UCSD-AML1 (cell line): ENCODE data around the gene HECA.
"Not testable (repeated sequence)": the region's sequence is repeated elsewhere in the genome, so short reads cannot be mapped to it uniquely, and the experiment has no call there.

ENCODE experiments used
- DNase-seq: peaks from one replicate; lab custom pipeline; 2025; ENCODE audit not compliant: unreplicated experiment; lab: John Stamatoyannopoulos, UW

Gene HECA

DNA sequence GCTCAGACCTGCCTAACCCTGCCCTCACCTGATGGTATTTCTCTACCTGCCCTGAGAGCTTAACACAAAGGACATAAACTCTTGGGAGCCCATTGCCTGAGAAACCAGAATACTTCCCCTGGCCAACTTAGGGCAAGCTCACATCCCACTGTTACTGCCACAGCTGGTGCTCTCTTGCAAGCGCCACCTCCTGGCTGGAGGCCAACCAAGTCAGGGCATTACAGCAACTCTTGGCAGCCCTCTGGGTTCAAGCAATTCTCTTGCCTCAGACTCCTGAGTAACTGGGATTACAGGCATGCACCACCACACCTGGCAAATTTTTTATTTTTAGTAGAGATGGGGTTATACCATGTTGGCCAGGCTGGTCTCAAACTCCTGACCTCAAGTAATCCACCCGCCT lies 70.1 kb downstream of the HECA start:
- DNase-seq, result no peak

DNA sequence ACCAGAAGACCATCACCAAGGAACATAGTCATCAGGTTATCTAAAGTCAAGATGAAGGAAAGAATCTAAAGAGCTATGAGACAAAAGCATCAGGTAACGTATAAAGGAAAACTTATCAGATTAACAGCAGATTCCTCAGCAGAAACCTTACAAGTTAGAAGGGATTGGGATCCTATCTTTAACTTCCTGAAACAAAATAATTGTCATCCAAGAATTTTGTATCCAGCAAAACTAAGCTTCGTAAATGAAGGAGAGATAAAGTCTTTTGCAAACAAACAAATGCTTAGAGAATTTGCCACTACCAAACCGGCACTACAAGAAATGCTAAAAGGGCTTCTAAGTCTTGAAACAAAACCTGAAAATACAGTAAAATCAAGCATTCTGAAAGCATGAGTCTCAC lies 71.0 kb downstream of the HECA start:
- DNase-seq, result no peak

DNA sequence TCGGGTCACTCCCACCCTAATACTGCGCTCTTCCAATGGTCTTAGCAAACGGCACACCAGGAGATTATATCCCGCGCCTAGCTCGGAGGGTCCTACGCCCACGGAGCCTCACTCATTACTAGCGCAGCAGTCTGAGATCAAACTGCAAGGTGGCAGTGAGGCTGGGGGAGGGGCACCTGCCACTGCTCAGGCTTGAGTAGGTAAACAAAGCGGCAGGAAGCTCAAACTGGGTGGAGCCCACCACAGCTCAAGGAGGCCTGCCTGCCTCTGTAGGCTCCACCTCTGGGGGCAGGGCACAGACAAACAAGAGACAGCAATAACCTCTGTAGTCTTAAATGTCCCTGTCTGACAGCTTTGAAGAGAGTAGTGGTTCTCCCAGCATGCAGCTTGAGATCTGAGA lies 75.9 kb downstream of the HECA start:
- not testable (repeated sequence) for DNase-seq

DNA sequence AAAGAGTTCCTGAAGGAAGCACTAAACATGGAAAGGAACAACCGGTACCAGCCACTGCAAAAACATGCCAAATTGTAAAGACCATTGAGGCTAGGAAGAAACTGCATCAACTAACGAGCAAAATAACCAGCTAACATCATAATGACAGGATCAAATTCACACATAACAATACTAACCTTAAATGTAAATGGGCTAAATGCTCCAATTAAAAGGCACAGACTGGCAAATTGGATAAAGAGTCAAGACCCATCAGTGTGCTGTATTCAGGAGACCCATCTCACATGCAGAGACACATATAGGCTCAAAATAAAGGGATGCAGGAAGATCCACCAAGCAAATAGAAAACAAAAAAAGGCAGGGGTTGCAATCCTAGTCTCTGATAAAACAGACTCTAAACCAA lies 77.6 kb downstream of the HECA start:
- DNase-seq, result not testable (repeated sequence)

DNA sequence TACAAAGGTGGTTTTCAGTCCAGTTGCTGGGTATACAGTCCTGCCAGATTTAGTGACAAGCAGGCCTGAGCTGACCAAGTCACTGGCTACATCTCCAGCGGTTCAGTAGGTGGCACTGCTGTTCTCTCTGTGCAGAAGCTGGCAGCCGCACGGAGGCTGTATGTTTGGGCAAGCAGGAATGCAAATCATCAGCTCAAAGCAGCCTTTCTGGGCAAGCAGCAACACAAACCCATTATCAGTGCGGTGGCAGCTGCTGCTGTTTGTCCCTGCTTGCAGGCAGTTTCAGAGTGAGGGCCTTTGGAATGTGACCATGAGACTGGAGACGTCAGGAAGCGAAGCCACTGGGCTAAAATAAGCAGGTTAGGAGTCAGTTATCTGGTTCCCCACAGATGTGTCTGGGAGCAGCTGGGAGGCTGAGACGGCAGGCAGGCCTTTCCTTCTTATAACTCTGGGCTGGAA lies 84.4 kb downstream of the HECA start:
- DNase-seq, result peak; percentile 82

DNA sequence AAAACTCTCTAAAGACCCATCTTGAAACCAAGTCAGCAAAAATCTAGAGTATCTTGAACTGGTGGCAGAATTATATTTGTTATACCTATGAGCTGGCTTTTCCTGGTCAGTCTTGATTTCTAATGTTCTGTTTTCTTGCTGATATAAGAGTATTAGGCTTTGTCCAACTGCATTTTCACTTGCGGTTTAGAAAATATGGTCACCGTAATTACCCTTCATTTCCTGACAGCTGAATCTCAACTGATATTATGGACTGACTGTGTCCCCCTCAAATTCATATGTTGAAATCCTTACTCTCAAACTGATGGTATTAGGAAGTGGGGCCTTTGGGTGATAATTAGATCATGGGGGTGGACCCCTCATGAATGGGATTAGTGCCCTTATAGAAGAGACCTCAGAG lies 84.9 kb downstream of the HECA start:
- no peak for DNase-seq

DNA sequence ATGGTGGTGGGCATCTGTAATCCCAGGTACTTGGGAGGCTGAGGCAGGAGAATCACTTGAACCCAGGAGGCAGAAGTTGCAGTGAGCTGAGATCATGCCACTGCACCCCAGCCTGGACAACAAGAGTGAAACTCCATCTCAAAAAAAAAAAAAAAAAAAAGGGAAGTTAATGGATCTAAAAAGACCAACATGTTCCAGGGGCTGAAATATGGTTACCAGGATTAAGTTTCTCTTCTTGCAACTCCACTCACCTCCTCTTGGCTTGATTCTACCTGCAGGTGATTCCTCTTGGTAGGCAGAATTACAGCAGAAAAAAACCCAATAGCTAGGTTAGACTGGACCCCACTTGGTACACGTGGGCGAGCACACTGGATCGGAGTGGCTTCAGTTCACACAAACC lies 93.5 kb downstream of the HECA start:
- not testable (repeated sequence) for DNase-seq
